ENCODE measurements around the gene CISH.

CISH gene

DNA sequence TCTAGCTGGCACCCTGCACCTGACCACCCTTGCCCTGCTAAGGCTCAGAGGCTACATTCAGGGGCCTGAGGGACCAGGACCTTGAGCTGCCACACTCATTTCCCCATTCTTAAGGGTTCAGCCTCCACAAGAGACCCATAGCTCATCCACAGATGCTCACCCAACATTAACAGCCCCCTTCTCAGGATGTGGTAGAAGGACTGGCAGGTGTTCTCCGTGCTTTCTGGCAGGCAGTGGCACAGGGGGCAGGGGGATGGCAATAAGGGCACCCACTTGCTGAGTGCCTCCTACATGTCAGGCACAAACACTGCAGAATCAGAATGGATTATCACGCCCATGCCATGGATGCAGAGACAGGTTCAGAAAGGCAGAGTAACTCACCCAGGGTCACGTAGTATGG is 14.8 kb upstream of the CISH start:
- peak overlapping the region; percentile 67 for H3K4me2 ChIP-seq

GRCh38 chr3:50625231-50626182 is 13.9 kb upstream of the CISH start:
- peaks cover 94% of the 10 kb centered on the region for H4K20me1 ChIP-seq
- no peak overlapping the region for H3K4me3 ChIP-seq
- TF ChIP-seq Cebpa-rat (IDR thresholded peaks at IDR 0.05): no peak
- no peak overlapping the region for H3K9ac ChIP-seq
- H3K36me3 ChIP-seq: peaks cover 46% of the 10 kb centered on the region
- H3K4me1 ChIP-seq: peaks cover 67% of the 10 kb centered on the region
- no peaks in the 10 kb centered on the region for H3K27me3 ChIP-seq
- H3K9me3 ChIP-seq: no peaks in the 10 kb centered on the region
- peak overlapping the region; percentile 67 for H3K4me2 ChIP-seq
- no peak overlapping the region for H3K27ac ChIP-seq

More for the DNA sequence above, 14.8 kb upstream of the CISH start:
- Histone ChIP-seq H4K20me1 (peaks cover 98% of the 10 kb centered on the region), H3K27me3 (no peaks in the 10 kb centered on the region), H3K9ac (no peak overlapping the region), H3K9me3 (no peaks in the 10 kb centered on the region), H3K27ac (no peak overlapping the region), H3K4me3 (no peak overlapping the region), H3K36me3 (peaks cover 52% of the 10 kb centered on the region), H3K4me1 (peaks cover 67% of the 10 kb centered on the region)
- TF ChIP-seq Cebpa-rat (IDR thresholded peaks at IDR 0.05): no peak

DNA sequence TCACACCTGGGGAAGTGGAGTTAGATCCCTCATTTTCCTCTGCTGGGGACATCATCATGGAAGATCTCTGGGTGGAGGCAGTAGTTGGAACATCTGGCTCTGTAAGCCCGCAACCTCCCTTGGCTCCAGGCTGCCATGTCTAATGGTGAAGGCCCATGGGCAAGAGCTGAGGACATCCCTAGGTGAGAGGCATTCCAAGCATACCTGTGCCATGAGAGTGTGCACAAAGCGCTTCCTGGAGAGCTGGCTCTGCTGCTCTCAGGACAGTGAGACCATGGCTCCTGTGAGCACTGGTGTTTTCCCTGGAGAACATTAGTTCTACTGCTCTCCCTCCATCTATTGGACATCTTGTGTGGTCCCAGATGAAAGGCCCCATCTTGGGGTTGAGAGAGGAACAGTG is 13.1 kb upstream of the CISH start:
- Histone ChIP-seq H4K20me1 (peaks cover 88% of the 10 kb centered on the region), H3K9me3 (no peaks in the 10 kb centered on the region), H3K9ac (0 out of 2 replicates have a peak overlapping the region, but pooled peaks have one; percentile 0), H3K27me3 (no peaks in the 10 kb centered on the region), H3K27ac (peak overlapping the region; percentile 31; the same call in 1 of the 2 replicates), H3K4me3 (no peak overlapping the region), H3K4me2 (peak overlapping the region; percentile 67), H3K4me1 (peaks cover 68% of the 10 kb centered on the region), H3K36me3 (peaks cover 46% of the 10 kb centered on the region)
- no peak for TF ChIP-seq Cebpa-rat (IDR thresholded peaks at IDR 0.05)

- Histone ChIP-seq H3K4me3 (no peak overlapping the region), H3K9ac (peak overlapping the region; percentile 0; the same call in 1 of the 2 replicates), H3K27me3 (no peaks in the 10 kb centered on the region), H3K4me2 (peak overlapping the region; percentile 67), H4K20me1 (peaks cover 82% of the 10 kb centered on the region), H3K4me1 (peaks cover 75% of the 10 kb centered on the region), H3K9me3 (no peaks in the 10 kb centered on the region), H3K36me3 (peaks cover 41% of the 10 kb centered on the region), H3K27ac (peak overlapping the region; percentile 31)
- no peak for TF ChIP-seq Cebpa-rat (IDR thresholded peaks at IDR 0.05)
These were observed 12.4 kb upstream of the CISH start for GRCh38 chr3:50623840-50624474.

DNA sequence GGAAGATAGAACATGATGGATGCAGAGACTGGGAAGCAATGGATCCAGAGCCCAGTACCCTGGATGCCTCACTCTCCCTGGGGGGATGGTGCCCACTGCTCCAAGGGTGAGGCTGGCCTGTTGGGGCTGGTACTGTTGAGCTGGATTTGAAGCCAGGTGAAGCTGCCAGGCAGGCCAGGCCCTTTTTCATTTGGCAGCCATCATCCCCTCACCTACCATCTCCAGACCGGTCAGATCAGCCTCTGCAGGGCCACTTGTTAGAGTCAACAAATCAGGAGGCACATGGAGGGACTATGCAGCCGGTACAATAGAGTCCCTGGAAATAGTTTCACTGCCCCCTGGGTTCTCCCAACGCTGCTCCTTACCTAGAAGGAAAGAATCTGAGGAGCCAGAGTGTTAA is 11.3 kb upstream of the CISH start:
- Histone ChIP-seq H3K27ac (peak overlapping the region; percentile 31; the same call in 1 of the 2 replicates), H3K27me3 (no peaks in the 10 kb centered on the region), H3K4me2 (no peak overlapping the region), H3K36me3 (peaks cover 30% of the 10 kb centered on the region), H3K4me1 (peaks cover 82% of the 10 kb centered on the region), H3K9ac (no peak overlapping the region), H3K9me3 (no peaks in the 10 kb centered on the region), H3K4me3 (no peak overlapping the region), H4K20me1 (peaks cover 71% of the 10 kb centered on the region)
- TF ChIP-seq Cebpa-rat (IDR thresholded peaks at IDR 0.05): no peak

DNA sequence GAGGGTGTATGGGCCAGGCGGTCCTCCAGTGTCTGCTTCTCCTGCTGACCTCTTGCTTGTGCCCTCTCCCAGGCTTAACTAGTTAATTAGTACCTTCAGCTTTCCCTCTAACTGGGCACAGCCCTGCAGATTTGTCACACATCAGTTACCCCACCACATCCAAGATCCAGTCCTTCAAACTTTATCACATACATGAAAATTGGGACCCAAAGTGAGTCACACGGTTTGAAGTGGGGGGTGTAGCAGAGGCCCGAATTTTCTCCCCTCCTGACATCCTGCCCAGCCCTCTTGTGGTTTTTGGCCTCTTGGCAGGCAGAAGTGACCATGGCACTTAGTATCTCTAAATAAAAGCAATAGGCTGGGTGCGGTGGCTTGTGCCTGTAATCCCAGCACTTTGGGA is 9.2 kb upstream of the CISH start:
- Histone ChIP-seq H3K4me2 (peak overlapping the region; percentile 71), H3K36me3 (peaks cover 26% of the 10 kb centered on the region), H4K20me1 (peaks cover 50% of the 10 kb centered on the region), H3K9ac (no peak overlapping the region), H3K9me3 (no peaks in the 10 kb centered on the region), H3K27me3 (no peaks in the 10 kb centered on the region), H3K27ac (peak overlapping the region; percentile 54), H3K4me3 (no peak overlapping the region), H3K4me1 (peaks cover 77% of the 10 kb centered on the region)
- no peak for TF ChIP-seq Cebpa-rat (IDR thresholded peaks at IDR 0.05)

DNA sequence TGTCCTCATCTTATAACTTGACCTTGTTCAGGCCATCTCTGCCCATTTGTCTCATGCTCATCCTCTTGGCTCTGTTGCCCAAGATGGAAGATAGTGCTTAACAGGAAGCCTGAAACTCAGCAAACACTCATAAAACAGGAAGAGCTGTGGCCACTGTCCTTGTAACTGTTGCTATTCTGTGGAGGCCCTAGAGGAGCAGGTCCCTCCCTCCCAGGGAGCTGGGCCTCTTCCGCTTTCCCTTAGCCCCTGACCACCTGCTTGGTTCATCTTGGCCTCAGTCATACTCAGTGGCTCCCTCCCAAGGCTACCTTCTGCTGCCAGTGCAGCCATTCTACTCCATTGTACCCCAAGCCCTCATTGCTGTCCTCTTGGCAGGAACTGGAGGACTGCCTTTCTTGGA is 8.8 kb upstream of the CISH start:
- no peak for TF ChIP-seq Cebpa-rat (IDR thresholded peaks at IDR 0.05)
- Histone ChIP-seq H3K27me3 (no peaks in the 10 kb centered on the region), H3K36me3 (peaks cover 26% of the 10 kb centered on the region), H3K4me2 (peak overlapping the region; percentile 71), H4K20me1 (peaks cover 46% of the 10 kb centered on the region), H3K27ac (peak overlapping the region; percentile 54), H3K9me3 (no peaks in the 10 kb centered on the region), H3K9ac (no peak overlapping the region), H3K4me1 (peaks cover 77% of the 10 kb centered on the region), H3K4me3 (no peak overlapping the region)

- Histone ChIP-seq H3K27me3 (no peaks in the 10 kb centered on the region), H4K20me1 (peaks cover 22% of the 10 kb centered on the region), H3K4me2 (peak overlapping the region; percentile 98), H3K27ac (peak overlapping the region; percentile 93), H3K4me3 (peak overlapping the region; percentile 94), H3K36me3 (peaks cover 21% of the 10 kb centered on the region), H3K9ac (peak overlapping the region; percentile 91), H3K9me3 (no peaks in the 10 kb centered on the region), H3K4me1 (peaks cover 58% of the 10 kb centered on the region)
- TF ChIP-seq Cebpa-rat (IDR thresholded peaks at IDR 0.05): no peak
These were observed 6.4 kb upstream of the CISH start for GRCh38 chr3:50617911-50618481.

- peak within 1 kb of the TSS; percentile 93 for H3K27ac ChIP-seq
- H3K9ac ChIP-seq: peak within 1 kb of the TSS; percentile 91
- H3K4me1 ChIP-seq: peaks cover 59% of the 10 kb centered on the region
- H4K20me1 ChIP-seq: peaks cover 14% of the 10 kb centered on the region
- no peaks in the 10 kb centered on the region for H3K27me3 ChIP-seq
- H3K9me3 ChIP-seq: no peaks in the 10 kb centered on the region
- peak within 1 kb of the TSS; percentile 98 for H3K4me2 ChIP-seq
- peak within 1 kb of the TSS; percentile 94 for H3K4me3 ChIP-seq
- peaks cover 14% of the 10 kb centered on the region for H3K36me3 ChIP-seq
- no peak for TF ChIP-seq Cebpa-rat (IDR thresholded peaks at IDR 0.05)
These were observed 5.7 kb upstream of the CISH start, which contains the start of gene MAPKAPK3 for GRCh38 chr3:50617096-50617791. MAPKAPK3 (plus strand) TSS chr3:50617151; CDS start chr3:50617566, 415 bp downstream.
